A549 (cell line): ENCODE results near the gene NOTCH4. TPM values are rescaled to one million over a fixed set of nuclear protein-coding genes. Genes with fewer than 3 reads are reported as not detected.
A peak's percentile ranks its signal among the peaks of the same experiment; 100 is the strongest.

Experiments
- ATAC-seq, 2 experiments: fragments of 200-7000 bp in 1 of 2; fragments of >200 bp in 1 of 2; cut with Nextera tagmentation in 1 of 2; cut with Tn5 transposase in 1 of 2; 3 replicates each; pipeline versions ENCODE4 v1.8.0 to v1.9.1; 2018 to 2020; ENCODE audit warnings: mild to moderate bottlenecking in 1 of 2, moderate library complexity in 1 of 2
- CTCF ChIA-PET: fragments of 300-600 bp; sonication (Branson Sonifier 250); formaldehyde crosslinking; extraction: SDS; loops from one replicate; lab custom pipeline; 2021; ENCODE audit warnings: antibody characterized with exemption, inconsistent platforms; lab: Yijun Ruan, JAX
- POLR2A ChIA-PET: fragments of 350-600 bp; formaldehyde crosslinking; extraction: SDS; loops from one replicate; lab custom pipeline; 2021; ENCODE audit warnings: antibody characterized with exemption, inconsistent platforms; lab: Yijun Ruan, JAX
- DNase-seq, 2 experiments: peaks; one replicate each; pipeline versions ENCODE4 v3.0.0 to v3.0.0-alpha.2; 2011 to 2016; ENCODE audit warnings: low read depth in 1 of 2, low spot score in 1 of 2
- FAIRE-seq: peaks from 2 replicates; lab custom pipeline; 2011; peaks lifted over from hg19 to GRCh38; lab: Jason Lieb, UNC
- H3K27ac ChIP-seq, 2 experiments: fragments of >200 bp; sonication (Bioruptor Twin); formaldehyde crosslinking; 3 replicates each; pipeline ENCODE4 v1.5.1; 2016 to 2017
- H3K4me1 ChIP-seq: fragments of >200 bp; sonication (Bioruptor Twin); formaldehyde crosslinking; 3 replicates; pipeline ENCODE4 v1.6.1; 2016
- H3K4me2 ChIP-seq: fragments of >200 bp; sonication (Bioruptor Twin); formaldehyde crosslinking; 3 replicates; pipeline ENCODE4 v1.6.1; 2016
- H3K4me3 ChIP-seq: fragments of >200 bp; sonication (Bioruptor Twin); formaldehyde crosslinking; 3 replicates; pipeline ENCODE4 v1.5.1; 2016
- H3K9me3 ChIP-seq: fragments of >200 bp; sonication (Bioruptor Twin); formaldehyde crosslinking; 3 replicates; pipeline ENCODE4 v1.6.1; 2016
- CBX2 ChIP-seq: fragments of 200-600 bp; sonication (generic); IDR thresholded peaks from 2 replicates; pipeline ENCODE4 v1.6.1; 2016; ENCODE audit warnings: low read depth, mild to moderate bottlenecking, borderline replicate concordance
- CBX8 ChIP-seq: fragments of 200-600 bp; sonication (generic); IDR thresholded peaks from 2 replicates; pipeline ENCODE4 v1.6.1; 2016
- FOSB ChIP-seq: fragments of 250-450 bp; sonication (Bioruptor Pico); IDR thresholded peaks from 2 replicates; pipeline ENCODE4 v1.5.0; 2020; ENCODE audit warnings: mild to moderate bottlenecking, moderate library complexity
- FOXS1 ChIP-seq: fragments of 250-450 bp; sonication (Bioruptor Pico); IDR thresholded peaks from 2 replicates; pipeline ENCODE4 v1.5.0; 2020; ENCODE audit warnings: mild to moderate bottlenecking, moderate library complexity
- JUNB ChIP-seq: fragments of >200 bp; sonication (Bioruptor Twin); formaldehyde crosslinking; IDR thresholded peaks from 2 replicates; pipeline ENCODE4 v1.6.1; 2016
- KDM5A ChIP-seq: fragments of 200-600 bp; sonication (generic); IDR thresholded peaks from 2 replicates; pipeline ENCODE4 v1.6.1; 2016; ENCODE audit warnings: antibody characterized with exemption, mild to moderate bottlenecking
- MAFK ChIP-seq: fragments of 450-650 bp; IDR thresholded peaks from 2 replicates; pipeline ENCODE4 v1.6.1; 2014; ENCODE audit not compliant: partially characterized antibody
- NFE2L2 ChIP-seq: fragments of 150-350 bp; conservative IDR thresholded peaks from 2 replicates; pipeline ENCODE4 v1.6.1; 2014; ENCODE audit warnings: low read length
- PHF8 ChIP-seq: fragments of 200-600 bp; sonication (generic); IDR thresholded peaks from 2 replicates; pipeline ENCODE4 v1.6.1; 2016; ENCODE audit warnings: low read depth, mild to moderate bottlenecking, antibody characterized with exemption, moderate library complexity, borderline replicate concordance
- RAD21 ChIP-seq, 2 experiments: fragments of >200 bp in 1 of 2; sonication (Bioruptor Twin) in 1 of 2; formaldehyde crosslinking in 1 of 2; IDR thresholded peaks in 1 of 2; conservative IDR thresholded peaks in 1 of 2; 2 replicates in 1 of 2; 3 replicates in 1 of 2; pipeline ENCODE4 v1.6.1; 2012 to 2018; ENCODE audit warnings: inconsistent platforms in 1 of 2
- RFX5 ChIP-seq: fragments of 450-650 bp; IDR thresholded peaks from 2 replicates; pipeline ENCODE4 v1.7.1; 2014; ENCODE audit warnings: antibody characterized with exemption, mild to moderate bottlenecking, moderate library complexity
- RNF2 ChIP-seq: fragments of 200-600 bp; sonication (generic); IDR thresholded peaks from 2 replicates; pipeline ENCODE4 v1.6.1; 2016; ENCODE audit warnings: low read depth, mild to moderate bottlenecking, antibody characterized with exemption, moderate library complexity, borderline replicate concordance
- SMC3 ChIP-seq: fragments of >200 bp; sonication (Bioruptor Twin); formaldehyde crosslinking; IDR thresholded peaks from 3 replicates; pipeline ENCODE4 v1.6.1; 2018; ENCODE audit warnings: inconsistent platforms
- ZC3H11A ChIP-seq: fragments of 450-650 bp; IDR thresholded peaks from 2 replicates; pipeline ENCODE4 v1.6.1; 2014; ENCODE audit warnings: antibody characterized with exemption, mild to moderate bottlenecking
- ZFP36 ChIP-seq: fragments of 450-650 bp; IDR thresholded peaks from 2 replicates; pipeline ENCODE4 v1.6.1; 2014; ENCODE audit warnings: borderline replicate concordance; ENCODE audit not compliant: partially characterized antibody
- ZSCAN20 ChIP-seq: fragments of 250-450 bp; sonication (Bioruptor Pico); IDR thresholded peaks from 2 replicates; pipeline ENCODE4 v1.8.0; 2022; ENCODE audit warnings: mild to moderate bottlenecking, moderate library complexity
- WGBS: methylation state at CpG from one replicate; pipeline ENCODE4 v1.1.6; 2017; ENCODE audit errors: missing lambda C conversion rate; 5-methylcytosine and 5-hydroxymethylcytosine counted together
- polyA plus RNA-seq, 4 experiments: library from polyadenylated mRNA; depleted of rRNA in 3 of 4; stranded (reverse); fragments of >200 nt; fragmentation: RNase III in 1 of 4; extraction: RNeasy Plus Mini Kit Qiagen cat#74134 plus additional on column Dnase treatment in 1 of 4; gene quantifications; 2 replicates in 3 of 4; 3 replicates in 1 of 4; pipeline ENCODE4 v1.2.3, GENCODE V29; 2011 to 2017
- TF ChIP-seq, protein P1 (sequence below): fragments of 150-350 bp; IDR thresholded peaks from 2 replicates; pipeline ENCODE4 v1.6.1; 2014; ENCODE audit warnings: low read depth, mild to moderate bottlenecking, low read length
- TF ChIP-seq, protein P2 (sequence below): fragments of >200 bp; sonication (Bioruptor Twin); formaldehyde crosslinking; IDR thresholded peaks from 3 replicates; pipeline ENCODE4 v1.5.1; 2016
- TF ChIP-seq, protein P3 (sequence below): fragments of >200 bp; sonication (Bioruptor Twin); formaldehyde crosslinking; IDR thresholded peaks from 3 replicates; pipeline ENCODE4 v1.6.1; 2016

Gene NOTCH4
- polyA plus RNA-seq, 2 of the 4 experiments (the other 2 are of a cell fraction): 0.32 to 0.70 TPM

DNA sequence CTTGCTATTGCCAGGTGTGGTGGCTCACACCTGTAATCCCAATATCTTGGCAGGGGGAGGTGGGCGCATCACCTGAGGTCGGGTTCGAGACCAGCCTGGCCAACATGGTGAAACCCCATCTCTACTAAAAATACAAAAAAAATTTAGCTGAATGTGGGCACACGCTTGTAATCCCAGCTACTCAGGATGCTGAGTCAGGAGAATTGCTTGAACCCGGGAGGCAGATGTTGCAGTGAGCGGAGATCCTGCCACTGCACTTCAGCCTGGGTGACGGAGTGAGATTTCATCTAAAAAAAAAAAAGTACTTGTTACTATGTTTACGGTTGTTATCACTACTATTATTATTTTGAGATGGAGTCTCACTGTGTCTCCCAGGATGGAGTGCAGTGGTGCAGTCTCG is 67.0 kb downstream of the NOTCH4 start:
- FAIRE-seq: no peak
- TF ChIP-seq MAFK: peak; percentile 50
- no peak for TF ChIP-seq CBX2

DNA sequence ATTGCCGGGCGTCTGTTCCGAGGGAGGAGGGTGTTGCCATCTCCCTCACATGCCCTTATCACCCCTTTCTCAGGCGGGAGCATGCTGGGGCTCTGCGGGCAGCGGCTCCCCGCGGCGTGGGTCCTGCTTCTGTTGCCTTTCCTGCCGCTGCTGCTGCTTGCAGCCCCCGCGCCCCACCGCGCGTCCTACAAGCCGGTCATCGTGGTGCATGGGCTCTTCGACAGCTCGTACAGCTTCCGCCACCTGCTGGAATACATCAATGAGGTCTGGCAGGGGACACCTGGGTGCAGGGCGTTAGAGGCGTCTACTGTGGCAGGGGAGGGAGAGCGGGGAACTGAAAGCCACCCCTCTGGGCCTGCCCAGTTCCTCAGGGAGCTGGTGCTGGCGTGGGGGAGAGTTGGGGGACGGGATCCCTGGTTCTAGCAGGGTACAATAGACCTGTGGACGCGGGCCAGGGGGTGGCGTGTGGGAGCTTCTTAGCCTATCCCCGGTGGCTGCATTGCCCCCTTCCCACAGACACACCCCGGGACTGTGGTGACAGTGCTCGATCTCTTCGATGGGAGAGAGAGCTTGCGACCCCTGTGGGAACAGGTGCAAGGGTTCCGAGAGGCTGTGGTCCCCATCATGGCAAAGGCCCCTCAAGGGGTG is 69.2 kb downstream of the NOTCH4 start:
- no peaks in the 10 kb centered on the region for H3K9me3 ChIP-seq
- DNase-seq (peak; percentile 69 to 71), ATAC-seq (peak; percentile 85 to 90), FAIRE-seq (no peak)
- peaks cover 14% of the 10 kb centered on the region; the same call in 2 of the 3 replicates for H3K4me1 ChIP-seq
- H3K27ac ChIP-seq: peak overlapping the region; percentile 81 to 85
- peak overlapping the region; percentile 86 for H3K4me2 ChIP-seq
- ChIA-PET POLR2A (interaction anchor here (1.0 to 1.2 kb wide), 2 partner anchors 24 to 36 kb away, joined by 3 read pairs; no protein-coding TSS in a partner anchor), CTCF (interaction anchor here (0.5 to 1.9 kb wide), 15 partner anchors 10 to 544 kb away, joined by 3 to 18 read pairs (median 4); partner anchors contain the start of genes AGPAT1, ATF6B, EGFL8 and FKBPL)
- WGBS: 25% methylated on average over 8 of the region's 34 CpGs
- TF ChIP-seq RAD21 (conservative IDR thresholded peaks at IDR 0.05 in 1 of 2, IDR thresholded peaks at IDR 0.05 in 1 of 2): peak; percentile 64 to 65
- no peak for TF ChIP-seq NFE2L2
- no peak for TF ChIP-seq ZFP36
- TF ChIP-seq, protein P1, sequence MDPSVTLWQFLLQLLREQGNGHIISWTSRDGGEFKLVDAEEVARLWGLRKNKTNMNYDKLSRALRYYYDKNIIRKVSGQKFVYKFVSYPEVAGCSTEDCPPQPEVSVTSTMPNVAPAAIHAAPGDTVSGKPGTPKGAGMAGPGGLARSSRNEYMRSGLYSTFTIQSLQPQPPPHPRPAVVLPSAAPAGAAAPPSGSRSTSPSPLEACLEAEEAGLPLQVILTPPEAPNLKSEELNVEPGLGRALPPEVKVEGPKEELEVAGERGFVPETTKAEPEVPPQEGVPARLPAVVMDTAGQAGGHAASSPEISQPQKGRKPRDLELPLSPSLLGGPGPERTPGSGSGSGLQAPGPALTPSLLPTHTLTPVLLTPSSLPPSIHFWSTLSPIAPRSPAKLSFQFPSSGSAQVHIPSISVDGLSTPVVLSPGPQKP: no peak
- no peak for TF ChIP-seq CBX8
- TF ChIP-seq FOXS1 (CRISPR knock-in tag): no peak
- TF ChIP-seq RFX5: no peak
- no peak for TF ChIP-seq MAFK
- no peak for TF ChIP-seq RNF2
- TF ChIP-seq, protein P2, sequence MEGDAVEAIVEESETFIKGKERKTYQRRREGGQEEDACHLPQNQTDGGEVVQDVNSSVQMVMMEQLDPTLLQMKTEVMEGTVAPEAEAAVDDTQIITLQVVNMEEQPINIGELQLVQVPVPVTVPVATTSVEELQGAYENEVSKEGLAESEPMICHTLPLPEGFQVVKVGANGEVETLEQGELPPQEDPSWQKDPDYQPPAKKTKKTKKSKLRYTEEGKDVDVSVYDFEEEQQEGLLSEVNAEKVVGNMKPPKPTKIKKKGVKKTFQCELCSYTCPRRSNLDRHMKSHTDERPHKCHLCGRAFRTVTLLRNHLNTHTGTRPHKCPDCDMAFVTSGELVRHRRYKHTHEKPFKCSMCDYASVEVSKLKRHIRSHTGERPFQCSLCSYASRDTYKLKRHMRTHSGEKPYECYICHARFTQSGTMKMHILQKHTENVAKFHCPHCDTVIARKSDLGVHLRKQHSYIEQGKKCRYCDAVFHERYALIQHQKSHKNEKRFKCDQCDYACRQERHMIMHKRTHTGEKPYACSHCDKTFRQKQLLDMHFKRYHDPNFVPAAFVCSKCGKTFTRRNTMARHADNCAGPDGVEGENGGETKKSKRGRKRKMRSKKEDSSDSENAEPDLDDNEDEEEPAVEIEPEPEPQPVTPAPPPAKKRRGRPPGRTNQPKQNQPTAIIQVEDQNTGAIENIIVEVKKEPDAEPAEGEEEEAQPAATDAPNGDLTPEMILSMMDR: peak; percentile 44
- TF ChIP-seq ZC3H11A: no peak
- TF ChIP-seq KDM5A: peak; percentile 38; the same call in 1 of the 2 replicates
- no peak for TF ChIP-seq FOSB (CRISPR knock-in tag)
- TF ChIP-seq ZSCAN20 (CRISPR knock-in tag): no peak
- TF ChIP-seq SMC3: peak; percentile 57
- TF ChIP-seq PHF8: no peak
- TF ChIP-seq, protein P3, sequence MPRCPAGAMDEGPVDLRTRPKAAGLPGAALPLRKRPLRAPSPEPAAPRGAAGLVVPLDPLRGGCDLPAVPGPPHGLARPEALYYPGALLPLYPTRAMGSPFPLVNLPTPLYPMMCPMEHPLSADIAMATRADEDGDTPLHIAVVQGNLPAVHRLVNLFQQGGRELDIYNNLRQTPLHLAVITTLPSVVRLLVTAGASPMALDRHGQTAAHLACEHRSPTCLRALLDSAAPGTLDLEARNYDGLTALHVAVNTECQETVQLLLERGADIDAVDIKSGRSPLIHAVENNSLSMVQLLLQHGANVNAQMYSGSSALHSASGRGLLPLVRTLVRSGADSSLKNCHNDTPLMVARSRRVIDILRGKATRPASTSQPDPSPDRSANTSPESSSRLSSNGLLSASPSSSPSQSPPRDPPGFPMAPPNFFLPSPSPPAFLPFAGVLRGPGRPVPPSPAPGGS: no peak
- no peak for TF ChIP-seq JUNB
- peak overlapping the region; percentile 59 for H3K4me3 ChIP-seq

More for the DNA sequence above, 67.0 kb downstream of the NOTCH4 start:
- Histone ChIP-seq H3K9me3 (no peaks in the 10 kb centered on the region), H3K27ac (no peak overlapping the region), H3K4me2 (no peak overlapping the region), H3K4me1 (peaks cover 14% of the 10 kb centered on the region; the same call in 2 of the 3 replicates), H3K4me3 (no peak overlapping the region)
- DNase-seq (no peak), ATAC-seq (no peak)
- 91% methylated on average over 9 of the region's 9 CpGs for WGBS
- CTCF ChIA-PET: interaction anchor here (2.3 kb wide), 1 partner anchor 39 kb away, joined by 16 read pairs; no protein-coding TSS in a partner anchor
- POLR2A ChIA-PET: no interaction called here
